Mesodermal cell (in vitro differentiated cells): ENCODE data around the gene MAP6.
A peak's percentile ranks its signal among the peaks of the same experiment; 100 is the strongest.
"Not testable (repeated sequence)": the region's sequence is repeated elsewhere in the genome, so short reads cannot be mapped to it uniquely, and the experiment has no call there.

Experiments used
- H3K27ac ChIP-seq: 2 replicates; pipeline ENCODE4 v1.7.0; 2013; ENCODE audit warnings: mild to moderate bottlenecking, low read depth, low read length, moderate library complexity; ENCODE audit not compliant: severe bottlenecking
- H3K36me3 ChIP-seq: 2 replicates; pipeline ENCODE4 v1.7.1; 2013; ENCODE audit warnings: mild to moderate bottlenecking, low read length, moderate library complexity; ENCODE audit not compliant: control insufficient read depth, insufficient read depth
- H3K4me1 ChIP-seq: one replicate; pipeline ENCODE4 v1.7.1; 2013; ENCODE audit warnings: mild to moderate bottlenecking, low read length; ENCODE audit not compliant: insufficient read depth, control insufficient read depth, poor library complexity, severe bottlenecking
- H3K4me3 ChIP-seq: 2 replicates; pipeline ENCODE4 v1.7.0; 2013; ENCODE audit warnings: low read length, control low read depth, mild to moderate bottlenecking; ENCODE audit not compliant: insufficient read depth, poor library complexity, severe bottlenecking; ENCODE audit errors: extremely low read depth
- H3K9me3 ChIP-seq: 2 replicates; pipeline ENCODE4 v1.7.1; 2013; ENCODE audit warnings: mild to moderate bottlenecking, low read length, moderate library complexity; ENCODE audit not compliant: control insufficient read depth
- WGBS, 2 experiments: methylation state at CpG; one replicate each; pipeline ENCODE4 v1.1.5; 2013; ENCODE audit warnings: missing lambda C conversion rate in 2 of 2; ENCODE audit not compliant: insufficient coverage in 2 of 2; 5-methylcytosine and 5-hydroxymethylcytosine counted together

The MAP6 gene

DNA sequence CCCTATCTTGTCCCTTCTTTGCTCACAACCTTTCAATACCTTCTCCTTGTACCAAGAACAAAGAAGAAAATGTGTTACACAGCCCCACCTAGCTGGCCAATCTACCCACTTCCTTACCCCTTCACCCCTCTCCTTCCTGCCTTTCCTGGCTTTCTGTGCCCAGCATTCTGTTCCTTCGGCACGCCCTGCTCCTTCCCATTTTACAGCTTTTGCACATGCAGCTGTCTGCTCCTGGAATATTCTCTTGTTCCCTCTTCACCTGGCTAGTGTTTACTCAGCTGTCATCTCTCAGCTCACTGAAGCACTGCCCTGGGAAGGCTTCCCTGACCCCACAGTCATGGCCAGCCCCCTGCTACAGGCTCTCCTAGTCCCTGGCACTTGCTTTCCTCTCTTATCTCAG lies 76.1 kb downstream of the MAP6 start:
- Histone ChIP-seq H3K9me3 (no peaks in the 10 kb centered on the region), H3K36me3 (no peaks in the 10 kb centered on the region), H3K4me3 (no peak overlapping the region), H3K27ac (no peak overlapping the region), H3K4me1 (no peaks in the 10 kb centered on the region)
- 70 to 76% methylated on average over 2 of the region's 2 CpGs for WGBS, 2 experiments

DNA sequence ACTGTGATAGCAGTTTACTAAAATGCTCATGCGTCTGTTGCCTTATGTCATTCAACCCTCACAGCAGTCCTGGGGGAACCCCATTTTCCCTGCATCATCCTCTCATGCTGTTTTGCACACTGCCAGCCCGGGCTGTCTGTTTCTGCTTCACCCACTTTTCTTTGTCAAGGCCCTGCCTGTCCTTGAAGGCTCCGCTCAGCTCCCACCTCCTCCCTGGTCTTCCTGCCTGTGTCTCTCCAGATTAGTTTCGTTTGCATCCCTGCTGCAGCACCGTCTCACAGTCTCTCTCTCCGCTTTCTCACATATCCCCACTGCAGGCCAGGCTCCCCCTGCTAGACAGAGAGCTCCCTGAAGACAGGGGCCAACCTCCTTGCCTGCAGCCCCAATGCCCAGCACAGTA lies 76.9 kb downstream of the MAP6 start:
- no peaks in the 10 kb centered on the region for H3K36me3 ChIP-seq
- H3K9me3 ChIP-seq = no peaks in the 10 kb centered on the region
- H3K4me1 ChIP-seq = no peaks in the 10 kb centered on the region
- 63 to 74% methylated on average over 6 of the region's 6 CpGs for WGBS, 2 experiments
- H3K4me3 ChIP-seq = no peak overlapping the region
- no peak overlapping the region for H3K27ac ChIP-seq

DNA sequence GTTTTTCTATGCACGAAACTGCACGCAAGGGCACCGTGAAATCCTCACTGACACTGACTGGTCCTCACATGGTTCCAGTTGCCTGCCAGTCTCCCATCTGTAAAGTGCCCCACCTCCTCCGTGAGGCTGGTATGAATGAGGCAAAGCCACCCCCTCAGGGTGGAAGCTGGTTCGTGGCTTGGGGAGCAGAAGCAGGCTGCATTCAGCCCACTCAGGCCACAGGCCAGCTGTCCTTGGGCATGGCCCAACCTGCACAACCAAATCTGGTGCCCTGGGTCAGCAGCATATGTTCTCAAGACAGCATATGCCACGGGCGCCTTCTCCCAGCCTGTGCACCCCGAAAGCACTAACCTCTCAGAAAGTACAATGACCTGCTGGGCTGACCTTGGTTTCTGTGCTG lies 77.5 kb downstream of the MAP6 start:
- Histone ChIP-seq H3K36me3 (no peaks in the 10 kb centered on the region), H3K4me1 (no peaks in the 10 kb centered on the region), H3K4me3 (no peak overlapping the region), H3K27ac (no peak overlapping the region), H3K9me3 (no peaks in the 10 kb centered on the region)
- WGBS, 2 experiments = 83 to 96% methylated on average over 5 to 7 of the region's 8 CpGs

DNA sequence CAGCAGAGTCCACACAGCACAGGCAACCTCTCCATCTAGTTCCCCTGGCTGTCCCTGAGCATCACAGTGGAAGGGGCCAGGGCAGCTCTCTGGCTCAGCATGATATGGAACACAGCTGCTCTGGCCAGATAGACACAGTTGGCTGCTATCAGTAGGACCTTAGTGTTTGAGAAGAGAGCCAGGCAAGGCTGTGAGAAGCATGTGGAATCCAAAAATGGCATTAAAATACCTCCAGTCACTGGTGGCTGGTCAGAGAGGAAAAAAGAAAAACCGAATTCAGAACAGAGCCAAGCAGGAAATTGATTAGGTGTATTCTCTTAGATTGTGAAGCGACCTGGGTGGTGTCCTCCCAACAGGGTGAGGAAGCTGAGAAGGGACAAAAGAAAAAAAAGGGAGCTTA lies 78.9 kb downstream of the MAP6 start:
- Histone ChIP-seq H3K4me3 (no peak overlapping the region), H3K36me3 (no peaks in the 10 kb centered on the region), H3K4me1 (no peaks in the 10 kb centered on the region), H3K9me3 (no peaks in the 10 kb centered on the region), H3K27ac (no peak overlapping the region)
- WGBS, 2 experiments = 60 to 95% methylated on average over 1 to 2 of the region's 2 CpGs

DNA sequence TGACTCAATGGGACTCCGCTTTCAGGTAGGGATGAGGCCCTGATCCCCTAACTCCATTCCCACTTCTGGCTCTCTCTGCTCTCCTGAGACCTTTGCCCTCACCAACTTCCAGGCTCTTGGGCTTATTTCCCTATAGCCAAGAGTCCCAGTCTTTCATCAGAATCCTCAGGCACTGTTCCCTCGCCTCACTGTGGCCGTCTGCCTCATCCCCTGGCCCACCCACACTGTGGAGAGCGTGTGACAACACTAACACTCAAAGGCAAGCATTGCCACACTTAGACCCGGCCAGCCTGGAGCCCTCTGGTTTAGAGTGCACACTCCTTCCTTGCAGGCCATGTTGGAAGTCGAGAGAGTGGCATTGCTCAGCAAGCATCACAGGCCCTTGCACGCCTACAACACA lies 79.8 kb downstream of the MAP6 start:
- Histone ChIP-seq H3K4me3 (no peak overlapping the region), H3K27ac (no peak overlapping the region)

DNA sequence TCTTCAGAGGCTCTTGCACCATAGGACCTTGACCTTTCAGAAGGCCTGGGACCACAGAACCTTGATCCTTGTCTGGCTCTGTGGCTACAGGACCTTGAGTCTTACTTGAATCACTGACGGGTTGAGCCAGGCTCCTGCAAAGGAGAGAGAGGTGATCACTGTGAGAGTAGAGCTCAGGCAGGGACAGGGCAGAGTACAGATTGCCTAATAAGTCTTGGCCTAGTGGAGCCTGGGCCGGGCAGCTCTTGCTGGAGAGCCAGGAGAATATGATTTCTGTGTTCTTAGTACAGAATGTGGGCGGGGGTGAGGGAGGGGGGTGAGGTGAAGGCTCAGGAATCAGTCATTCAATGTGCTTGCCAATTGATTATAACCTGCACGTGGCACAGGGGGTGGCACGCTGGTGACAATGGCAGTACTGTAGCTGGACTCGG lies 80.8 kb downstream of the MAP6 start:
- H3K4me3 ChIP-seq = no peak overlapping the region

More for the DNA sequence above, 79.8 kb downstream of the MAP6 start:
- Histone ChIP-seq H3K4me1 (peaks cover 6% of the 10 kb centered on the region), H3K9me3 (no peaks in the 10 kb centered on the region), H3K36me3 (no peaks in the 10 kb centered on the region)
- WGBS, 2 experiments = 90% methylated on average over 6 to 7 of the region's 7 CpGs

DNA sequence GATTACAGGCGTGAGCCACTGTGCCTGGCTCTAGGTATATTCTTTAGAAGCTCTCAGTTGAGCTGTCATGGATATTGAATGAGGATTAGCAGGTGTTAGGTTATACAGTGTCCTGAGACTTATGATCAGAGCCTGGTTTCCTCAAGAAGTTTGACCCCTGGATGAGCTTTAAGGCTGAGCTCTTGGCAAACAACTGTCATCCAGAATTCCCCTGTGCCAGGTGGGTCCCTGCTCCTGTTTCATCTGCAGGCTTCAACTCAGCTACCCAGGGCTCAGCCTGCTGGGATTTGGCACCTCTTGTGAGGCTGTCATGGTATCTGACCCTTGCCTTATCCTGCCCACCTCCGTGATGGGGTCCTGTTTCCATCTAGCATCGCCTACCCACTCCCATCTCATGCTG lies 82.4 kb downstream of the MAP6 start:
- no peaks in the 10 kb centered on the region for H3K36me3 ChIP-seq
- WGBS, 2 experiments = 90 to 91% methylated on average over 3 of the region's 3 CpGs
- H3K27ac ChIP-seq = no peak overlapping the region
- no peaks in the 10 kb centered on the region for H3K9me3 ChIP-seq
- H3K4me3 ChIP-seq = no peak overlapping the region
- H3K4me1 ChIP-seq = peaks cover 20% of the 10 kb centered on the region

More for the DNA sequence above, 80.8 kb downstream of the MAP6 start:
- Histone ChIP-seq H3K36me3 (no peaks in the 10 kb centered on the region), H3K27ac (no peak overlapping the region), H3K4me1 (peaks cover 8% of the 10 kb centered on the region), H3K9me3 (no peaks in the 10 kb centered on the region)
- WGBS, 2 experiments = 88 to 89% methylated on average over 5 to 6 of the region's 6 CpGs

DNA sequence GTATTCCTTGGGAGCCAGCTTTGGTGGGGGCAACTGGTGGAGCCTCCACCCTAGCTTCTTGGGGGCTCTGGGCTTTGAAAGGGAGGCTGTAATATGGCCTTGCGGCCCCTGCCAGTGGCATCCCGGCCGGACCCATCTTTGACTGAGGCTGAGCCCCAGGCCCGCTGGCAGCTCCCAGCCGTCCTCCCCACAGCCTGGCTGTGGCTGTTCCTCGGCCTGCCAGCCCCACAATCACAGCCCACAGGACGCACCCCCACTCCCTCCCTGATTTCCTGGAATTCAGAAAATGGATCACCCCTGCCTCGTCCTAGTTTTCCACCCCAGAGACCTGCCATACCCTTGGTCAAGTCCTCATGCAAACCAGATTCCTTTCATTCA lies 83.6 kb downstream of the MAP6 start:
- whole genome bisulfite sequencing, 2 experiments = 87 to 98% methylated on average over 8 of the region's 8 CpGs
- Histone ChIP-seq H3K9me3 (no peaks in the 10 kb centered on the region), H3K27ac (no peak overlapping the region)

DNA sequence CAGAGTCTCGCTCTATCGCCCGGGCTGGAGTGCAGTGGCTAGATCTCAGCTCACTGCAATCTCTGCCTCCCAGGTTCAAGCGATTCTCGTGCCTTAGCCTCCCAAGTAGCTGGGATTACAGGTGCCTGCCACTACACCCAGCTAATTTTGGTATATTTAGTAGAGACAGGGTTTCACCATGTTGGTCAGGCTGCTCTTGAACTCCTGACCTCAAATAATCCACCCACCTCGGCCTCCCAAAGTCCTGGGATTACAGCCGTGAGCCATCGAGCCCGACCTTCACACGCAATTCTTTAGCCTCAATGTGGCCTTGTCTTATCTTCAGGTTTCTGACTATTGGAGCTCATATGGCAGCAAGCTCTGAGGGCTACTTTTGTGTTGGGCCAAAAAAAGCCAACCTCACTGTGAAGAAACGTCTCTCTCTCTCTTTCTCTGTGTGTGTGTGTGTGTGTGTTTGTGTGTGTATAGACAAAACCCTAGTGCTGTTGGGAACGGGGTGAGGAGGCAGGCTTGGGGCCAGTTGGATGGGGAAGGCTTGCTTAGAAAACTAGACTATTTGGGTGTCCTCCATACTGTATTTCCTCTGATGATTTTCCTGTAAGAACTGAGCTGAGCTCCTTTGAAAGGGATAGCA lies 84.1 kb downstream of the MAP6 start:
- not testable (repeated sequence) for H3K9me3 ChIP-seq, H3K36me3 ChIP-seq, H3K4me3 ChIP-seq
- peak overlapping the region; percentile 93 for H3K27ac ChIP-seq
- H3K4me1 ChIP-seq = peaks cover 20% of the 10 kb centered on the region
- WGBS, 2 experiments = 88 to 94% methylated on average over 11 to 12 of the region's 12 CpGs

More for the DNA sequence above, 83.6 kb downstream of the MAP6 start:
- Histone ChIP-seq H3K36me3 (no peaks in the 10 kb centered on the region), H3K4me1 (peaks cover 20% of the 10 kb centered on the region), H3K4me3 (no peak overlapping the region)

DNA sequence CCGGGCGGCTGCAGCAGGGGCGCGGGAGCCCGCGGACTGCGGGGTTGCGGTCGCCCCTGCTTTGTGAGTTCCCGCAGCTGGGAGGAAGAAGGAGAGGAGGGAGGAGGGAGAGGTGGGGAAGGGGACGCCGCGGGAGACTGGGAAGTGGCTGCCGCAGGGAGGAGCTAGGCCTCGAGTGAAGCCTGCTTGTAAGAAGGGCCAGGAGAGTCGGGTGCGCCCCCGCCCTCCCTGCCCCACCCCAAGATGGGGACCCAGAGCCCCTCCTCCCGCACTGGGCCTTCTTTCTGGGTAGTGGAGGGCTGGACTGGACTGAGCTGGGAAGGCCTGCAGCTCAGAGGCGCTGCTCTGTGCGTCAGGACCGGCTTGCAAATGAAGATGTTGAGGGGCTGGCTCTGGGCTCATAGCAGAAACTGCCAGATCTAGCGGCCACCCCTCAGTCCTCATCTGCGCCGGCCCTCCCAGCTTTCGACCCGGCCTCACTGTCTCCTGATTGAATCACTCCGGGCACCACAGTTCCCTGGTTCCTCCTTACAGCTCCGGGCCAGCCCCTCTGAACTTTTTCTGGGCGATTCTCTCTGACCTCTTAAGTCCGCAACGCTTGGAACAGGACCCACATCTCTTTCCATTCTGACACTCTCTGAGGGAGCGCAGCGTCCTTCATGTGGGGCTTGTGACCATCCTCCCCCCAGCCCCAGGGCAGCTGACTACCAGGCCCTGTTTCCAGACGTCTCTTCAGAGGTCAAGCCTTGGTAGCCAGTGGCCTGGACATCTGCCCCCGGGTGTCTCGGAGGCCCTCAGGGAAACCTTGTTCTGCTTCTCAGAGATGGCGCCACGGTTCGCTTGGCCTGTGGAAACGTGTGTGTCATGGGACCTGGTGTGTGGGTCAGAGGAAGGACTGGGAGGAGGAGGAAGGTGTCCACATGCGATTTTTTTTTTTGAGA lies 84.8 kb downstream of the MAP6 start:
- Histone ChIP-seq H3K36me3 (no peaks in the 10 kb centered on the region), H3K4me1 (peaks cover 20% of the 10 kb centered on the region), H3K27ac (peak overlapping the region; percentile 93), H3K4me3 (peak overlapping the region; percentile 61), H3K9me3 (no peaks in the 10 kb centered on the region)
- 37 to 43% methylated on average over 25 to 31 of the region's 42 CpGs for WGBS, 2 experiments
